ENCODE data around the gene P2RY2.

Gene P2RY2

DNA sequence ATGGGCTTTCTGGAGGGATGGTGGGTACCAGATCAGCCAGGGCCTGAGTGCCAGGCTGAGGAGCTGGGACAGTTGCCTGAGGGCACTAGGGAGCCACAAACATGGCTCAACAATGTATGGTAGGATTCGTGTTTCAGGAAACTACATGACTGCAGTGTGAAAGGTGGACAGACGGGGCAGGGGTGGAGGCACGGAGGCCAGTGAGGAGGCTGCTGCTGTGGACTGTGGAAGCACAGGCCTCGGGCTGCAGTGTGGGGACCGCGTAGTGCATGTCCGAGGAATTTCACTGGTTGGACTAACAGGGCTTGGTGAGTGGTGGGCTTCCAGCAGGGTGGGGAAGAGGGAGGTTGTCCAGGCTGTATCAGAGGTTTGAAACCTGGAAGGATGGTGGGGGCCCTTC is 7.8 kb downstream of the P2RY2 start:
- Histone ChIP-seq H4K20me1 (ENCODE audit: low read depth, low read length) (no peaks in the 10 kb centered on the region), H3K36me3 (ENCODE audit: low read length) (no peaks in the 10 kb centered on the region), H3K9me3 (ENCODE audit: insufficient read depth, low read length) (no peaks in the 10 kb centered on the region), H3K79me2 (ENCODE audit: insufficient read depth, low read length) (no peaks in the 10 kb centered on the region), H3K9ac (ENCODE audit: low read length) (no peak overlapping the region), H3K9me2 (replicated peaks; ENCODE audit: insufficient read depth, low read length) (no peaks in the 10 kb centered on the region), H3K4me2 (ENCODE audit: low read depth, low read length, poor library complexity, severe bottlenecking) (no peak overlapping the region), H2AFZ (ENCODE audit: low read depth, low read length, severe bottlenecking) (no peak overlapping the region), H3K27me3 (ENCODE audit: low read length) (no peaks in the 10 kb centered on the region), H3F3A (ENCODE audit: insufficient read depth) (no peaks in the 10 kb centered on the region), H3K27ac (ENCODE audit: low read depth, low read length) (no peak overlapping the region), H3K4me3 (ENCODE audit: insufficient read depth, low read length, poor library complexity, severe bottlenecking) (no peak overlapping the region)
- TF ChIP-seq, protein P1, sequence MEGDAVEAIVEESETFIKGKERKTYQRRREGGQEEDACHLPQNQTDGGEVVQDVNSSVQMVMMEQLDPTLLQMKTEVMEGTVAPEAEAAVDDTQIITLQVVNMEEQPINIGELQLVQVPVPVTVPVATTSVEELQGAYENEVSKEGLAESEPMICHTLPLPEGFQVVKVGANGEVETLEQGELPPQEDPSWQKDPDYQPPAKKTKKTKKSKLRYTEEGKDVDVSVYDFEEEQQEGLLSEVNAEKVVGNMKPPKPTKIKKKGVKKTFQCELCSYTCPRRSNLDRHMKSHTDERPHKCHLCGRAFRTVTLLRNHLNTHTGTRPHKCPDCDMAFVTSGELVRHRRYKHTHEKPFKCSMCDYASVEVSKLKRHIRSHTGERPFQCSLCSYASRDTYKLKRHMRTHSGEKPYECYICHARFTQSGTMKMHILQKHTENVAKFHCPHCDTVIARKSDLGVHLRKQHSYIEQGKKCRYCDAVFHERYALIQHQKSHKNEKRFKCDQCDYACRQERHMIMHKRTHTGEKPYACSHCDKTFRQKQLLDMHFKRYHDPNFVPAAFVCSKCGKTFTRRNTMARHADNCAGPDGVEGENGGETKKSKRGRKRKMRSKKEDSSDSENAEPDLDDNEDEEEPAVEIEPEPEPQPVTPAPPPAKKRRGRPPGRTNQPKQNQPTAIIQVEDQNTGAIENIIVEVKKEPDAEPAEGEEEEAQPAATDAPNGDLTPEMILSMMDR (IDR thresholded peaks at IDR 0.05; ENCODE audit: insufficient read depth, low read length, poor library complexity, severe bottlenecking) = no peak
- no peak for TF ChIP-seq EZH2phosphoT487 (conservative IDR thresholded peaks at IDR 0.05; ENCODE audit: low read length)

DNA sequence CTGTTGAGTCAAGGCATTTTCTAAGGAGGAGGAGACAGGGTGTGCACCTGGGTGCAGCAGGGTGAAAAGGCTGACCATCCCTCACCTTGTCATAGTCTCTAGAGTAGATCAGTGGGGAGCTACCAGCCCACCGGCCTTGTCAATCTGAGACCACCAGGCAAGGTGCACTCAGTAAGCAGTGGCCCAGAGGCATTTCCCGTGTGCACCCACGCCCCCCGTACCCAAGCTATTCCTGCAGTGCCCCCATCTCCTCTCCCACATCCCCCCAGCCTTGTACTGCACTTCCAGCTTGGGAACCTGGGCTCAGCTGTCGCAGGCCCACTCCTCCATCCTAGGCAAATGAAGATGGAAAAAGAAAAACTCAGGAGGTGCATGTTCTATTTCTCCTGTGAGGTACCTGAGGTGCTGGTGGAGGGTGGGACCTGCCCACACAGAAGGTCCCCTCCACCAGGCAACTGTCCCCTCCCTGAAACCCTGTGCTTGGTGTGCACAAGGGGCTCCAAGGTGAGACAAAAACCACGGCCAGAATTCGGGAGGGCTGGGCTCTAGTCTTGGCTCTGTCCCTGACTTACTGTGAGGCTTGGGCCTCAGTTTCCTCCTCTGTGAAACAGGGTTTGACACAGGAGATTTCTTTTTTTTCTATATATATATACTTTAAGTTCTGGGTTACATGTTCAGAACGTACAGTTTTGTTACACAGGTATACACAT is 8.4 kb downstream of the P2RY2 start:
- Histone ChIP-seq H3F3A (ENCODE audit: insufficient read depth) (no peaks in the 10 kb centered on the region), H3K27ac (ENCODE audit: low read depth, low read length) (no peak overlapping the region), H3K36me3 (ENCODE audit: low read length) (no peaks in the 10 kb centered on the region), H3K9ac (ENCODE audit: low read length) (no peak overlapping the region), H3K9me2 (replicated peaks; ENCODE audit: insufficient read depth, low read length) (no peaks in the 10 kb centered on the region), H4K20me1 (ENCODE audit: low read depth, low read length) (no peaks in the 10 kb centered on the region), H3K4me2 (ENCODE audit: low read depth, low read length, poor library complexity, severe bottlenecking) (no peak overlapping the region), H3K4me3 (ENCODE audit: insufficient read depth, low read length, poor library complexity, severe bottlenecking) (no peak overlapping the region), H2AFZ (ENCODE audit: low read depth, low read length, severe bottlenecking) (no peak overlapping the region), H3K9me3 (ENCODE audit: insufficient read depth, low read length) (no peaks in the 10 kb centered on the region), H3K79me2 (ENCODE audit: insufficient read depth, low read length) (no peaks in the 10 kb centered on the region), H3K27me3 (ENCODE audit: low read length) (no peaks in the 10 kb centered on the region)
- TF ChIP-seq, protein P1 (IDR thresholded peaks at IDR 0.05; ENCODE audit: insufficient read depth, low read length, poor library complexity, severe bottlenecking) = no peak
- no peak for TF ChIP-seq EZH2phosphoT487 (conservative IDR thresholded peaks at IDR 0.05; ENCODE audit: low read length)

DNA sequence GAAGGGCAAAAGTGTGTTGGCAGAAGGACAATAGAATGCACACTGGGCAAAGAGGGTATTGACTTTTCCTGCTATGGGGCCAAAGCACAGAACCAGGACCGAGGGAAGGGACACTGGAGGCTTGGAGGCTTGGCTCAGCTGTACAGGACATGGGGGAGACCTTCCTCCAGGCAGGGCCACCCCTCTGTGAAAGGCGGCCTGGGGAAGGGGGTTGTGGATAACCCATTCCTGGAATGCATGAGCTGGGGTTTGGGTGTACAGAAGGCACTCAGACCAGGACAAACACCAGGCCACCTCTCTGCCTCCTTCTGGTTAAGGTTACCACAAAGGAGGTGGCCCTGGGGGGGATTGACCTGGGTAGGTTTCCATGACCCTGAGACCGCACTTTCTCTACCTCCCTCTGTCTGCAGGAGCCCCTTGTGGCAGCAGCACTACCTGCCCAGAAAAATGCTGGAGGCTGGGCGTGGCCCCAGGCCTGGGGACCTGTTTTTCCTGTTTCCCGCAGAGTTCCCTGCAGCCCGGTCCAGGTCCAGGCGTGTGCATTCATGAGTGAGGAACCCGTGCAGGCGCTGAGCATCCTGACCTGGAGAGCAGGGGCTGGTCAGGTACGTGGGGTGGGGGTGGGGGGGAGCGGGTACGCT is 9.6 kb downstream of the P2RY2 start:
- TF ChIP-seq, protein P1 (IDR thresholded peaks at IDR 0.05; ENCODE audit: insufficient read depth, low read length, poor library complexity, severe bottlenecking) = no peak
- TF ChIP-seq EZH2phosphoT487 (conservative IDR thresholded peaks at IDR 0.05; ENCODE audit: low read length) = no peak
- Histone ChIP-seq H2AFZ (ENCODE audit: low read depth, low read length, severe bottlenecking) (no peak overlapping the region), H3F3A (ENCODE audit: insufficient read depth) (no peaks in the 10 kb centered on the region), H3K27me3 (ENCODE audit: low read length) (no peaks in the 10 kb centered on the region), H3K9ac (ENCODE audit: low read length) (no peak overlapping the region), H3K79me2 (ENCODE audit: insufficient read depth, low read length) (no peaks in the 10 kb centered on the region), H3K4me3 (ENCODE audit: insufficient read depth, low read length, poor library complexity, severe bottlenecking) (no peak overlapping the region), H4K20me1 (ENCODE audit: low read depth, low read length) (no peaks in the 10 kb centered on the region), H3K27ac (ENCODE audit: low read depth, low read length) (no peak overlapping the region), H3K9me2 (replicated peaks; ENCODE audit: insufficient read depth, low read length) (no peaks in the 10 kb centered on the region), H3K36me3 (ENCODE audit: low read length) (no peaks in the 10 kb centered on the region), H3K4me2 (ENCODE audit: low read depth, low read length, poor library complexity, severe bottlenecking) (no peak overlapping the region), H3K9me3 (ENCODE audit: insufficient read depth, low read length) (no peaks in the 10 kb centered on the region)

All from SU-DHL-6 (cell line).